GM18867 (cell line): ENCODE data around the gene RUNX1.

Source experiments
- ATAC-seq: cut with Tn5 transposase; IDR thresholded peaks from one replicate; pipeline ENCODE4 v1.9.1; 2021; ENCODE audit warnings: mild to moderate bottlenecking, moderate library complexity; ENCODE audit not compliant: unreplicated experiment

The RUNX1 gene

DNA sequence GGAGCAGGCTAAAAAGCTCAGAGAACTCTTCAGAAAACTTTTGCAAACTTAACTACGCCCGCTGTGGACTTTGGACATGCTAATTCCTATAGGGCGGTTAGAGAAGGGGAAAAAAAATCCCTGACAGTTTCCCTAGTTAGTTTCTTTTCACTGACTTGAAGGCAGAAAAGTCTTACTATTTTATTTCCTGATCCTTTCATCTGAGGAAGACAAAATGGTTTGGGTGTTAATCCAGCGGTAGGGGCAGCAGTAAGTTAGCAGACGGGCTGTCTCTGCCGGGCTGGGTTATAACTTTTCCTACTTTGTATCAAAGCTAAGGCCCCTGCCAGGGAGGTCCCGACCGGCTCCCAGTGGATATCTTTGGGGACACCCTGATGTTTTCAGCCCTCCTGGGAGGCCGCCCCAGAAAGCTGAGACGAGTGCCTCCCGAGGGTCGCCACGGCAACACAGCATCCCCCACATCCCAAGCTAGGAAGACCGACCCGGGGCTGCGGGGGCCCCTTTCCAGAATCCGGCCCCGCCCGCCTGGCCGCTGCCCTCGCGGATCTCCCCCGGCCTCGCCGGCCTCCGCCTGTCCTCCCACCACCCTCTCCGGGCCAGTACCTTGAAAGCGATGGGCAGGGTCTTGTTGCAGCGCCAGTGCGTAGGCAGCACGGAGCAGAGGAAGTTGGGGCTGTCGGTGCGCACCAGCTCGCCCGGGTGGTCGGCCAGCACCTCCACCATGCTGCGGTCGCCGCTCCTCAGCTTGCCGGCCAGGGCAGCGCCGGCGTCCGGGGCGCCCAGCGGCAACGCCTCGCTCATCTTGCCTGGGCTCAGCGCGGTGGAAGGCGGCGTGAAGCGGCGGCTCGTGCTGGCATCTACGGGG, 162.6 kb downstream of the RUNX1 start:
- ATAC-seq = no peak

- no peak for ATAC-seq
These were observed 163.4 kb downstream of the RUNX1 start for GRCh38 chr21:34885626-34886239.

- ATAC-seq = no peak
These were observed 164.0 kb downstream of the RUNX1 start for GRCh38 chr21:34885125-34885524.

GRCh38 chr21:34884346-34884929, 164.7 kb downstream of the RUNX1 start:
- no peak for ATAC-seq

- no peak for ATAC-seq
These were observed 165.4 kb downstream of the RUNX1 start for GRCh38 chr21:34883491-34884271.

DNA sequence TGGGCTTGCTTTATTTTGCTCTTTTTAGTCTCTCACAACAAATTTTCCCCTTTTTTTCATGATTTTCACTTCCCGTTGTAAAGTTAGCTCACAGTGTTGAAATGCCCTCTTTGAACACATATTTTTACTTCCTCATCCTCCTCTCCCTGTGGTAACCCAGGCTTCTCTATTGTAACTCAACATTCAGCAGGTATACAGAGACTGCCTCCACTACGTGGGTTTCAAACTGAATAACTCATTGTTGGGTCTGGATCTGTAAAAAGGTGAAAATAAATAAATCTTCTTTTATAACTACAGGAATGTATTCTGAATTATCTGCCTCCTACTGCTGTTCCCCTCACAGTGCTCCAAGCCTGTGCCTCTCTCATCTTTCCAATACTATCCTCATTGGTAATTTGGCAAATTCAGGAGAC, 166.4 kb downstream of the RUNX1 start:
- ATAC-seq = peak; percentile 59

DNA sequence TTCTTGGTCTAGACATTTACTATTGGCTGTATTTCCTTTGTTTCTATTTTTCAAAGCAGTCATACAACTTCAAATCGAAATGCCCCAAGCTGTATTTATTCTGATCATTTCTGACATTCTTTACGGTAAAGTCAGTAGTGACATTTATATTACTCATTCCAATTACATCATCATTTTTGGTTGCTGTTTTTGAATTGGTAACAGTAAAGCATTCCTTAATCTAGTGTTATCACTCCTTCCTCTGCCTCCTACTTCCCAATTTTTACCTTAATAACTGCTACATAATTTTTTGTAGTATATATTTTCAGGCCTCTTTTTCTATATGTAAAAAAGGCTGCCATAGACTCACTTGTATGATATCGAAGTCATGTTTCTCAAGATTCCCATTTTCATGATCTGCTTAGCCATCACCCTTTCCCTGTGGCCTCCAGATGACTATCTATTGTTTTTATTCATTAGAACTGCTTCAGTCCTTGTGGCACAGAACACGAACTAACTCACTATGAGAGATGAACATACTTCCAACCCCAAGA, 167.2 kb downstream of the RUNX1 start:
- no peak for ATAC-seq

DNA sequence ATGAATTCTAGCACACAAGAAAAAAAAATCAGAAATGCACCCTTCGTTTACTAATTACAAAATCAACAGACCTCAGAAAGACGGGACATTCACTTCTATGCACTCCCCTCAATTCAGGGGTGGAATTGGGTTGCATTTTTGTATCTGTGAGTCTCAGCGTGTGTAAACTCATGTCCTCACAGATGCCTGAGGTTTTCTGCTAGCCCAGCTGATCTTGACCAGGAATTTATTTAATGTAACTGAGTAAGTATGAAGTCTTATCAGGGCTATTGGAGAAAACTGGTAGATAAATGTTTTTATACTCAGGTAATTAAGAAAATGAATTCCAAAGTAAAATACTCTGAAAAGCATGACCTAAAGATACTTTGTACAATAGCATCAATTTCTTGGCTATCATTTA, 167.7 kb downstream of the RUNX1 start:
- ATAC-seq = no peak

- ATAC-seq = no peak
These were observed 168.7 kb downstream of the RUNX1 start for GRCh38 chr21:34880401-34880800.

GRCh38 chr21:34878940-34879339, 170.2 kb downstream of the RUNX1 start:
- ATAC-seq = no peak

DNA sequence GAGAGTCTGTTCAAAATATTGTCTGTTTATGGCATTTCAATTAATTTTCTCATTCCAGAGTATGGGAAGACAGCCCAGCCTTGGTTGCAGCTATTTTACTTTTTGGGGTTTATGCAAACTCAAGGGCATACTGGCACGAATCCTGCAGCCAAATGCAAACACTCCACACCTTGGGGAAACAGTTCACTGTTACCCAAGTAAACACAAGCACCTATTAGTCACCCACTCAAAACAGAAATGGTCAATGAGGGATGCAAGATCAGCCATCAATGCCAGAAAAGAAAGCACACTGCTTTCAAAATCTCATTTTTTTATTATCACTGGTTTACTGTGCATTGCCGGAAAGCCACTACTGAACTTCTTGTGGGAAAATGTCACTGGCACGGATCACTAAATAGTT, 170.6 kb downstream of the RUNX1 start:
- no peak for ATAC-seq

- no peak for ATAC-seq
These were observed 171.5 kb downstream of the RUNX1 start for GRCh38 chr21:34877485-34878128.

DNA sequence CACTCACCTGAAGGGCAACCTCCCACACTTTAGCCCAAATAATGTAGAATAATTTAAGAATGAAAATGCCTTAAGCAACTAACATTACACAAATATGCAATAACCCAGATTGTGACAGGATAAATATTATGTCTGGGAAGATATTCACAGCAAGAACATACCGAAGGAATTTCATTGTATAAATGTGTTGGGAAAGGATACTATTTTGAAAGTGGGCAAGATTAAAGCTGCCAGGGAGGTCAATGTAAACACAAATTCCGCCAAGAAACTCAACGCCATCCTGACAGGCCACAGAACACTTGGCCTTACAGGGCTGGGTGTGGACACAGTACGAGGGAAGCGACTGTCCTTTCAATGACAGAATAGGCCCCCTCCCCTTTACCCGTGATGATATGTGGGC, 173.3 kb downstream of the RUNX1 start:
- no peak for ATAC-seq

- ATAC-seq = peak; percentile 72
These were observed 174.2 kb downstream of the RUNX1 start for GRCh38 chr21:34874684-34875513.

GRCh38 chr21:34871026-34871908, 177.8 kb downstream of the RUNX1 start:
- no peak for ATAC-seq

GRCh38 chr21:34870246-34870645, 178.9 kb downstream of the RUNX1 start:
- ATAC-seq = no peak

DNA sequence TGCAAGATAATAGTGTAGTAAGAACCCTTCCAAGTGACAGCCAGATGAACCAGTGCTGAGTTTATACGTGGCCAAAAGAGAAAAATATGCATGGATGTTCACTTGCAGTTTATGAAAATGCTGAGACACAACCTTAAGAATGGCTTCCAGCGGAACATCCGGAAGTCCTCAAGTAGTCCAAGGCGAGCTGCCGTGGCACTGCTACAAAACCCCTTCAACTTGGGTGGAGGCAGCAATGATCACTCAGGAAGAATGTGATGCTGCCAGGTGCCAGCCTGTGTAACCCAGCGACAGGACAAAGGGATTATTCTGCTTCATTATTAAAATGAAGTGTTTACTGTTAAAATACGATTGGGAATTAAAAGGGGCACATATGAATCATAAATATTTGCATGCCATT, 179.6 kb downstream of the RUNX1 start:
- ATAC-seq = no peak

DNA sequence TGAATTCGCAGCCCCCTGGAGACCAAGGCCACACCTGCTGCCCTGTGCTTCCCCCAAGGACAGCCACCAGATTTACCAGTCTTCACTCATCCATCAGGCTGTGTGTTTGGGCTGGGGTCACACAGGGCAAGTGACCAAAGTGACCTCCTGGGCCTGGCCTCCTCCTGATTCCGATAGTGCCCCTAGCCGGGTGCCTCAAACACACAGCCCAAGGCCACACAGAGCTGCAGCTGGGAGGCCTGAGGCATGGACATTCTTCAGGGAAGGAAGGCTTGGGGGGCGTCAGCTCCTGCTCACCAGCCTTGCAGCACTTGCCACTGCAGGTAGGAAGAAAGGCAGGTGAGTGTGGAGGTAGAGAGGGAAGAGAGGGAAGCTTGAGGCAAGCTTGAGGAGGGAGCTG, 181.3 kb downstream of the RUNX1 start:
- ATAC-seq = no peak
